ENCODE data around the gene SV2B. TPM values are rescaled to one million over a fixed set of nuclear protein-coding genes. Genes with fewer than 3 reads are reported as not detected.

The SV2B gene
- polyA plus RNA-seq, 2 donors, result 0.02 to 0.07 TPM

DNA sequence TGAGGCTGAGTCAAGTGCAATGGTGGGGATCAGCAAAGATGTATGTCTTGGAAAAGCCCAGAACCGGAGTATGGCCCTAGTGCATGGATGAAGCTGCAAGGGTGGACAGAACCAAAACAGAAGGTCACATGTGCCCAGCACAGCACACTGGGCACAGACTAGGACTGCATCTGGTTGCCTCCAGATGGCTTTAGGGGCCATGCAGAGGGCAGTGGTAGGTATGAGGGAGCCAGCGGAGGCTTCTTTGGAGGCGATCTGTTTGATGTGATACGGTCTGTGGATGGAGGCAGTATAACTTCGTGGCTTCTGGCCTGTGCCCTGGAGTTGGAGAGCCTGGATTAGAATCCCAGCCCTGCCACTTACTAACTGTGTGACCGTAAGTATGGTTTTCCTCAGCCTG lies 29.4 kb downstream of the SV2B start:
- Histone ChIP-seq H3K9me3 (ENCODE audit: control insufficient read depth in 2 of 2, insufficient read depth in 1 of 2, low read depth in 1 of 2, low read length in 1 of 2) (no peaks in the 10 kb centered on the region), H3K4me1 (ENCODE audit: control insufficient read depth in 2 of 2, insufficient read depth in 2 of 2, low read length in 1 of 2) (no peaks in the 10 kb centered on the region), H3K27ac (ENCODE audit: low read depth in 2 of 2, low read length in 1 of 2) (no peak overlapping the region), H3K4me3 (ENCODE audit: low read depth in 1 of 2, low read length in 2 of 2) (no peak overlapping the region), H3K27me3 (ENCODE audit: control insufficient read depth in 1 of 2, insufficient read depth in 2 of 2, low read length in 2 of 2) (no peaks in the 10 kb centered on the region), H3K36me3 (ENCODE audit: control insufficient read depth in 2 of 2, insufficient read depth in 2 of 2, low read length in 1 of 2) (no peaks in the 10 kb centered on the region)
- 92 to 94% methylated on average over 6 of the region's 6 CpGs for WGBS, 2 donors

- WGBS, 2 donors, result 87 to 88% methylated on average over 7 of the region's 7 CpGs
These were observed 32.0 kb downstream of the SV2B start for GRCh38 chr15:91132079-91132478.

DNA sequence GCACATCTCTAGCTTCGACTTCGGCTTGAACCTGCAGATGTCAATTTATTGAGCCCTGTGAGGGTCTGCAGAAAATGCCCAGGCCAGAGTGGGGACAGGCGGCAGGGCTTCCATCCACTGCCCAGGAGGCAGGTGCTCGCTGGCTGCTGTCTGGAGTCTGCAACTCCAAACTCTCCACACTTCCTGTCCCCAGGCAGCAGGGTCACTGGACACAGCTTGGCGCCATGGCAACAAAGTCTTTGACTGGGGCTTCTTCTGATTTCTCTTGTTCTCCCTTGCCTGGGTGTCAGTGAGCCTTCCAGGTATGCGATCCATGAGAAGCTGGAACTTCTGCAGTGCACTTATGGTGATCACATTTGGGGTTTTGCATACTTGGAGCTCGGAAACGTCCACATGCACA lies 33.5 kb downstream of the SV2B start:
- H3K9me3 ChIP-seq (ENCODE audit: control insufficient read depth in 2 of 2, insufficient read depth in 1 of 2, low read depth in 1 of 2, low read length in 1 of 2), result no peaks in the 10 kb centered on the region
- no peak overlapping the region for H3K4me3 ChIP-seq (ENCODE audit: low read depth in 1 of 2, low read length in 2 of 2)
- H3K36me3 ChIP-seq (ENCODE audit: control insufficient read depth in 2 of 2, insufficient read depth in 2 of 2, low read length in 1 of 2), result no peaks in the 10 kb centered on the region
- 82 to 84% methylated on average over 8 of the region's 8 CpGs for WGBS, 2 donors
- no peak overlapping the region for H3K27ac ChIP-seq (ENCODE audit: low read depth in 2 of 2, low read length in 1 of 2)
- H3K4me1 ChIP-seq (ENCODE audit: control insufficient read depth in 2 of 2, insufficient read depth in 2 of 2, low read length in 1 of 2), result no peaks in the 10 kb centered on the region
- no peaks in the 10 kb centered on the region for H3K27me3 ChIP-seq (ENCODE audit: control insufficient read depth in 1 of 2, insufficient read depth in 2 of 2, low read length in 2 of 2)

More at GRCh38 chr15:91132079-91132478, 32.0 kb downstream of the SV2B start:
- H3K4me1 ChIP-seq (ENCODE audit: control insufficient read depth in 2 of 2, insufficient read depth in 2 of 2, low read length in 1 of 2), result no peaks in the 10 kb centered on the region
- H3K36me3 ChIP-seq (ENCODE audit: control insufficient read depth in 2 of 2, insufficient read depth in 2 of 2, low read length in 1 of 2), result no peaks in the 10 kb centered on the region
- no peaks in the 10 kb centered on the region for H3K27me3 ChIP-seq (ENCODE audit: control insufficient read depth in 1 of 2, insufficient read depth in 2 of 2, low read length in 2 of 2)
- H3K27ac ChIP-seq (ENCODE audit: low read depth in 2 of 2, low read length in 1 of 2), result no peak overlapping the region
- no peak overlapping the region for H3K4me3 ChIP-seq (ENCODE audit: low read depth in 1 of 2, low read length in 2 of 2)
- H3K9me3 ChIP-seq (ENCODE audit: control insufficient read depth in 2 of 2, insufficient read depth in 1 of 2, low read depth in 1 of 2, low read length in 1 of 2), result no peaks in the 10 kb centered on the region

DNA sequence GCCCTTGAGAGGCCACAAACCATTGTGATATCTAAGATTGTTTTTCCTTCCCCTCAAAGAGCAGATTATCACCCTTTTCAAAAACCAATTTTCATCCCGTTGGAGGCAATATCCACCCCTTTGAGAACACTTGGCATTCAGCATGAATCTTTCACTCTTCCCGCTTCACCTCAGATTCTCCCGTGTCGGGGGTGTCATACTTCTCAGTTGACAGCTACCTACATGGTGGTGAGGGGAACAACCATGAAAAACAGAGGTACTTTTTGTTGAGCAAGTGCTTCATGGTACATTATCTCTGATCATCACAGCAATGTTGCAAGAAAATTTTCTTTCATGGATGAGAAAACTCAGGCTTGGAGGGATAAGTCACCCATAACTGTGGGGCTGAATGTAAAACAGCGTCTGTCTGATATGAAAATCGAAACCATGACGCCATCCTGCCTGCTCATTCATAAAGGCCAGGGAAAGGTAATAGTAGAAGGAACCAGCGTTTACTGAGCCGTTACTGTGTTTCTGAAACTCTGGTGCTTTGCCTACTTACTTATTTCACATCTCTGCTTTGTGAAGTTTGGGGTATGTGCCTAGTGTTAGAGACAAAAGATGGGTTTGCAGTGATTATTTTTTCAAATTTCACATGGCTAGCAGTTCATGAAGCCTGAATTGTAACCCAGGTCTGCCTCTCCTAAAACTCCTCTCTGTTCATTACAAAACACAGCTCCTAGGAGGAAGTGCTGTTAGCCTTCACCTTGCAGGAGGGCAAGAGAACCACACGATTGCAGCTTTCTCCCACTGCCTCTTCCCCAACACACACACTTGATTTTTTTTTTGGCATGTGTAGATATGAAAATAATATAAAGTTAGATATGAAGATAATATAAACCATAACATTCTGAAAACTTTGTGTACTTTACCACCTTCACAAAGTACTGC lies 35.4 kb downstream of the SV2B start:
- WGBS, 2 donors, result 82% methylated on average over 10 of the region's 10 CpGs
- no peak overlapping the region for H3K27ac ChIP-seq (ENCODE audit: low read depth in 2 of 2, low read length in 1 of 2)
- no peaks in the 10 kb centered on the region for H3K27me3 ChIP-seq (ENCODE audit: control insufficient read depth in 1 of 2, insufficient read depth in 2 of 2, low read length in 2 of 2)
- H3K4me1 ChIP-seq (ENCODE audit: control insufficient read depth in 2 of 2, insufficient read depth in 2 of 2, low read length in 1 of 2), result no peaks in the 10 kb centered on the region
- no peaks in the 10 kb centered on the region for H3K36me3 ChIP-seq (ENCODE audit: control insufficient read depth in 2 of 2, insufficient read depth in 2 of 2, low read length in 1 of 2)
- no peaks in the 10 kb centered on the region for H3K9me3 ChIP-seq (ENCODE audit: control insufficient read depth in 2 of 2, insufficient read depth in 1 of 2, low read depth in 1 of 2, low read length in 1 of 2)
- no peak overlapping the region for H3K4me3 ChIP-seq (ENCODE audit: low read depth in 1 of 2, low read length in 2 of 2)

DNA sequence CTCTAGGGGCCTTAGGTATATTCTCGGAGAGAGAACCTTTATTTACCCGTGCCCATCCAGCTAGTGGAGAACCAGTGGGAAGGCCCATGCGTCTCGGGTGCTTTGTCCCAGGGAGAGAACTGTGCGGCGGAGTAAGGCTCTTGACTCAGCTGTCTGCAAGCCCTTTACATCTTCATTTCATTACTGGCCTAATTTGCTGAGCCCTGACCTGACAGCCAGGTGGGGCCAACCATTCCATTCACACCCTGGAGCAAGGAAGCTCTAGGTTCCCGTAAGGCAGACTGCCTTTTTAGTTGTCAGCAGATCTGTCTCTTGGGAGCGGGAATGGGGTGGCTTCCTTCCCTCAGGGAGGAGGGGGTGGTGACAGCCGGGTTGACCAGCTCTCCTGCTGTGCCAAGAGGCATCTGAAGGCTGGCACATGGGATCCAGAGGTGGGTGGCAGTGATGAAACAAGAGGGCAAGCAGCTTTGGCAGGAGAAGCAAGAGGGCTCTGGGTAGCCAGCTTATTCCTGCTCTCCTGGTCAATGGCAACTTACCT lies 36.4 kb downstream of the SV2B start:
- WGBS, 2 donors, result 72 to 76% methylated on average over 9 of the region's 9 CpGs
- Histone ChIP-seq H3K9me3 (ENCODE audit: control insufficient read depth in 2 of 2, insufficient read depth in 1 of 2, low read depth in 1 of 2, low read length in 1 of 2) (no peaks in the 10 kb centered on the region), H3K4me1 (ENCODE audit: control insufficient read depth in 2 of 2, insufficient read depth in 2 of 2, low read length in 1 of 2) (no peaks in the 10 kb centered on the region), H3K4me3 (ENCODE audit: low read depth in 1 of 2, low read length in 2 of 2) (no peak overlapping the region), H3K36me3 (ENCODE audit: control insufficient read depth in 2 of 2, insufficient read depth in 2 of 2, low read length in 1 of 2) (no peaks in the 10 kb centered on the region), H3K27ac (ENCODE audit: low read depth in 2 of 2, low read length in 1 of 2) (no peak overlapping the region), H3K27me3 (ENCODE audit: control insufficient read depth in 1 of 2, insufficient read depth in 2 of 2, low read length in 2 of 2) (no peaks in the 10 kb centered on the region)

DNA sequence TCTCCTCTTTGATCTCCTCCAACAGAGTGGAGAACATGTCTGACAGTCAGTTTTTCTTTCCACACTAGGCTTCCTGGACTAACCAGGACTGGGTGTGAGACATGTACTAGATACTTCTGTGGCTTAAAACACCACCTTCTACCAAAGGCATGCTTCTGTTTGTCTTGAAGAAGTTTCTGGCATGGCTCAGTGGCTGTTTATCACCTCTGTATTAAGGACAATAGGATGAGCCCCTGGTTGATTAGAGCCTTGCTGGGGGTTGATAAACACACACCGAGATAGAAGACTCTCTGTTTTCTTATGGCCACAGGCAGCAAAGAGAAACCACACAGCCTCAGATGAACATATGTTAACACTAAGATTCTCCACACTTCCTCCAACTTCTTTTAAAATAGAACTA lies 40.5 kb downstream of the SV2B start:
- Histone ChIP-seq H3K4me1 (ENCODE audit: control insufficient read depth in 2 of 2, insufficient read depth in 2 of 2, low read length in 1 of 2) (no peaks in the 10 kb centered on the region), H3K36me3 (ENCODE audit: control insufficient read depth in 2 of 2, insufficient read depth in 2 of 2, low read length in 1 of 2) (no peaks in the 10 kb centered on the region), H3K27me3 (ENCODE audit: control insufficient read depth in 1 of 2, insufficient read depth in 2 of 2, low read length in 2 of 2) (no peaks in the 10 kb centered on the region), H3K9me3 (ENCODE audit: control insufficient read depth in 2 of 2, insufficient read depth in 1 of 2, low read depth in 1 of 2, low read length in 1 of 2) (no peaks in the 10 kb centered on the region), H3K4me3 (ENCODE audit: low read depth in 1 of 2, low read length in 2 of 2) (no peak overlapping the region), H3K27ac (ENCODE audit: low read depth in 2 of 2, low read length in 1 of 2) (no peak overlapping the region)
- 43 to 67% methylated on average over 1 of the region's 1 CpG for WGBS, 2 donors

- no peaks in the 10 kb centered on the region for H3K36me3 ChIP-seq (ENCODE audit: control insufficient read depth in 2 of 2, insufficient read depth in 2 of 2, low read length in 1 of 2)
- 46 to 53% methylated on average over 4 of the region's 4 CpGs for WGBS, 2 donors
- no peaks in the 10 kb centered on the region for H3K4me1 ChIP-seq (ENCODE audit: control insufficient read depth in 2 of 2, insufficient read depth in 2 of 2, low read length in 1 of 2)
- H3K27me3 ChIP-seq (ENCODE audit: control insufficient read depth in 1 of 2, insufficient read depth in 2 of 2, low read length in 2 of 2), result no peaks in the 10 kb centered on the region
- no peaks in the 10 kb centered on the region for H3K9me3 ChIP-seq (ENCODE audit: control insufficient read depth in 2 of 2, insufficient read depth in 1 of 2, low read depth in 1 of 2, low read length in 1 of 2)
- H3K27ac ChIP-seq (ENCODE audit: low read depth in 2 of 2, low read length in 1 of 2), result no peak overlapping the region
- H3K4me3 ChIP-seq (ENCODE audit: low read depth in 1 of 2, low read length in 2 of 2), result no peak overlapping the region
These were observed 41.0 kb downstream of the SV2B start for GRCh38 chr15:91141097-91141496.

GRCh38 chr15:91142106-91142744 lies 42.2 kb downstream of the SV2B start:
- 50 to 76% methylated on average over 1 of the region's 1 CpG for WGBS, 2 donors
- H3K4me1 ChIP-seq (ENCODE audit: control insufficient read depth in 2 of 2, insufficient read depth in 2 of 2, low read length in 1 of 2), result no peaks in the 10 kb centered on the region
- no peak overlapping the region for H3K4me3 ChIP-seq (ENCODE audit: low read depth in 1 of 2, low read length in 2 of 2)
- H3K27ac ChIP-seq (ENCODE audit: low read depth in 2 of 2, low read length in 1 of 2), result no peak overlapping the region
- peaks cover 0 to under 1% of the 10 kb centered on the region in 2 donors for H3K27me3 ChIP-seq (ENCODE audit: control insufficient read depth in 1 of 2, insufficient read depth in 2 of 2, low read length in 2 of 2)
- no peaks in the 10 kb centered on the region for H3K36me3 ChIP-seq (ENCODE audit: control insufficient read depth in 2 of 2, insufficient read depth in 2 of 2, low read length in 1 of 2)
- H3K9me3 ChIP-seq (ENCODE audit: control insufficient read depth in 2 of 2, insufficient read depth in 1 of 2, low read depth in 1 of 2, low read length in 1 of 2), result no peaks in the 10 kb centered on the region

- 68 to 76% methylated on average over 7 of the region's 7 CpGs for WGBS, 2 donors
- H3K27ac ChIP-seq (ENCODE audit: low read depth in 2 of 2, low read length in 1 of 2), result no peak overlapping the region
- H3K4me1 ChIP-seq (ENCODE audit: control insufficient read depth in 2 of 2, insufficient read depth in 2 of 2, low read length in 1 of 2), result no peaks in the 10 kb centered on the region
These were observed 42.9 kb downstream of the SV2B start for GRCh38 chr15:91142946-91143345.

More at GRCh38 chr15:91142946-91143345, 42.9 kb downstream of the SV2B start:
- Histone ChIP-seq H3K9me3 (ENCODE audit: control insufficient read depth in 2 of 2, insufficient read depth in 1 of 2, low read depth in 1 of 2, low read length in 1 of 2) (no peaks in the 10 kb centered on the region), H3K27me3 (ENCODE audit: control insufficient read depth in 1 of 2, insufficient read depth in 2 of 2, low read length in 2 of 2) (peaks cover 0 to 3% of the 10 kb centered on the region in 2 donors), H3K4me3 (ENCODE audit: low read depth in 1 of 2, low read length in 2 of 2) (no peak overlapping the region), H3K36me3 (ENCODE audit: control insufficient read depth in 2 of 2, insufficient read depth in 2 of 2, low read length in 1 of 2) (no peaks in the 10 kb centered on the region)
